A549 (cell line): Measurements from ENCODE around the gene RBPJ. TPM values are rescaled to one million over a fixed set of nuclear protein-coding genes. Genes with fewer than 3 reads are reported as not detected.

Experiments
- ATAC-seq, 2 experiments: fragments of 200-7000 bp in 1 of 2; fragments of >200 bp in 1 of 2; cut with Nextera tagmentation in 1 of 2; cut with Tn5 transposase in 1 of 2; 3 replicates each; pipeline versions ENCODE4 v1.8.0 to v1.9.1; 2018 to 2020; ENCODE audit warnings: mild to moderate bottlenecking in 1 of 2, moderate library complexity in 1 of 2
- CTCF ChIA-PET: fragments of 300-600 bp; sonication (Branson Sonifier 250); formaldehyde crosslinking; extraction: SDS; loops from one replicate; lab custom pipeline; 2021; ENCODE audit warnings: antibody characterized with exemption, inconsistent platforms; lab: Yijun Ruan, JAX
- POLR2A ChIA-PET: fragments of 350-600 bp; formaldehyde crosslinking; extraction: SDS; loops from one replicate; lab custom pipeline; 2021; ENCODE audit warnings: antibody characterized with exemption, inconsistent platforms; lab: Yijun Ruan, JAX
- DNase-seq, 2 experiments: peaks; one replicate each; pipeline versions ENCODE4 v3.0.0 to v3.0.0-alpha.2; 2011 to 2016; ENCODE audit warnings: low read depth in 1 of 2, low spot score in 1 of 2
- FAIRE-seq: peaks from 2 replicates; lab custom pipeline; 2011; peaks lifted over from hg19 to GRCh38; lab: Jason Lieb, UNC
- H3K27ac ChIP-seq, 2 experiments: fragments of >200 bp; sonication (Bioruptor Twin); formaldehyde crosslinking; 3 replicates each; pipeline ENCODE4 v1.5.1; 2016 to 2017
- H3K4me1 ChIP-seq: fragments of >200 bp; sonication (Bioruptor Twin); formaldehyde crosslinking; 3 replicates; pipeline ENCODE4 v1.6.1; 2016
- H3K4me2 ChIP-seq: fragments of >200 bp; sonication (Bioruptor Twin); formaldehyde crosslinking; 3 replicates; pipeline ENCODE4 v1.6.1; 2016
- H3K4me3 ChIP-seq: fragments of >200 bp; sonication (Bioruptor Twin); formaldehyde crosslinking; 3 replicates; pipeline ENCODE4 v1.5.1; 2016
- H3K9me3 ChIP-seq: fragments of >200 bp; sonication (Bioruptor Twin); formaldehyde crosslinking; 3 replicates; pipeline ENCODE4 v1.6.1; 2016
- BHLHE40 ChIP-seq: IDR thresholded peaks from 2 replicates; pipeline ENCODE4 v1.6.1; 2012; ENCODE audit warnings: low read depth, low read length, inconsistent platforms
- CHD4 ChIP-seq: fragments of 200-600 bp; sonication (generic); IDR thresholded peaks from 2 replicates; pipeline ENCODE4 v1.6.1; 2016; ENCODE audit warnings: antibody characterized with exemption, mild to moderate bottlenecking, borderline replicate concordance
- E2F6 ChIP-seq: IDR thresholded peaks from 2 replicates; pipeline ENCODE4 v1.6.1; 2012; ENCODE audit warnings: low read depth, borderline replicate concordance
- EHMT2 ChIP-seq: fragments of 200-600 bp; sonication (generic); IDR thresholded peaks from 2 replicates; pipeline ENCODE4 v1.6.1; 2016; ENCODE audit warnings: antibody characterized with exemption, low read depth, mild to moderate bottlenecking, moderate library complexity
- EP300 ChIP-seq, 2 experiments: fragments of >200 bp; sonication (Bioruptor Twin); formaldehyde crosslinking; IDR thresholded peaks; 2 replicates in 1 of 2; 3 replicates in 1 of 2; pipeline ENCODE4 v1.6.1; 2016 to 2017
- FOSL2 ChIP-seq, 2 experiments: fragments of 450-650 bp in 1 of 2; fragments of >200 bp in 1 of 2; sonication (Bioruptor Twin) in 1 of 2; formaldehyde crosslinking; IDR thresholded peaks; 2 replicates each; pipeline versions ENCODE4 v1.5.0 to v1.6.1; 2016 to 2020; ENCODE audit warnings: mild to moderate bottlenecking in 1 of 2, moderate library complexity in 1 of 2
- GATA3 ChIP-seq: IDR thresholded peaks from 2 replicates; pipeline ENCODE4 v1.6.1; 2012; ENCODE audit warnings: borderline replicate concordance
- HEYL ChIP-seq: fragments of 250-450 bp; sonication (Bioruptor Pico); IDR thresholded peaks from 2 replicates; pipeline ENCODE4 v1.8.0; 2021; ENCODE audit warnings: mild to moderate bottlenecking, moderate library complexity
- HOXA7 ChIP-seq: fragments of 250-450 bp; sonication (Bioruptor Pico); IDR thresholded peaks from 2 replicates; pipeline ENCODE4 v1.5.0; 2020; ENCODE audit warnings: mild to moderate bottlenecking, moderate library complexity
- KDM5A ChIP-seq: fragments of 200-600 bp; sonication (generic); IDR thresholded peaks from 2 replicates; pipeline ENCODE4 v1.6.1; 2016; ENCODE audit warnings: antibody characterized with exemption, mild to moderate bottlenecking
- MAX ChIP-seq: IDR thresholded peaks from 2 replicates; pipeline ENCODE4 v1.6.1; 2012
- NFE2L2 ChIP-seq: fragments of 150-350 bp; conservative IDR thresholded peaks from 2 replicates; pipeline ENCODE4 v1.6.1; 2014; ENCODE audit warnings: low read length
- NR3C1 ChIP-seq: fragments of >200 bp; sonication (Bioruptor Twin); formaldehyde crosslinking; IDR thresholded peaks from 3 replicates; pipeline ENCODE4 v1.6.1; 2017
- PBX3 ChIP-seq: IDR thresholded peaks from 2 replicates; pipeline ENCODE4 v1.6.1; 2012
- RCOR1 ChIP-seq: fragments of 150-350 bp; IDR thresholded peaks from 2 replicates; pipeline ENCODE4 v1.6.1; 2014; ENCODE audit warnings: antibody characterized with exemption, low read length, low read depth
- REST ChIP-seq: fragments of 200-600 bp; sonication (generic); IDR thresholded peaks from 2 replicates; pipeline ENCODE4 v1.6.1; 2016; ENCODE audit warnings: antibody characterized with exemption, mild to moderate bottlenecking, moderate library complexity
- RFX5 ChIP-seq: fragments of 450-650 bp; IDR thresholded peaks from 2 replicates; pipeline ENCODE4 v1.7.1; 2014; ENCODE audit warnings: antibody characterized with exemption, mild to moderate bottlenecking, moderate library complexity
- RNF2 ChIP-seq: fragments of 200-600 bp; sonication (generic); IDR thresholded peaks from 2 replicates; pipeline ENCODE4 v1.6.1; 2016; ENCODE audit warnings: low read depth, mild to moderate bottlenecking, antibody characterized with exemption, moderate library complexity, borderline replicate concordance
- SREBF2 ChIP-seq: fragments of 450-650 bp; IDR thresholded peaks from 2 replicates; pipeline ENCODE4 v1.6.1; 2014; ENCODE audit warnings: mild to moderate bottlenecking, moderate library complexity
- WGBS: methylation state at CpG from one replicate; pipeline ENCODE4 v1.1.6; 2017; ENCODE audit errors: missing lambda C conversion rate; 5-methylcytosine and 5-hydroxymethylcytosine counted together
- polyA plus RNA-seq, 4 experiments: library from polyadenylated mRNA; depleted of rRNA in 3 of 4; stranded (reverse); fragments of >200 nt; fragmentation: RNase III in 1 of 4; extraction: RNeasy Plus Mini Kit Qiagen cat#74134 plus additional on column Dnase treatment in 1 of 4; gene quantifications; 2 replicates in 3 of 4; 3 replicates in 1 of 4; pipeline ENCODE4 v1.2.3, GENCODE V29; 2011 to 2017

The RBPJ gene
- polyA plus RNA-seq, 2 of the 4 experiments (the other 2 are of a cell fraction), result 16.5 to 37.1 TPM

- H3K27ac ChIP-seq, result no peak overlapping the region
- TF ChIP-seq GATA3, result no peak
- no peak for TF ChIP-seq PBX3
- TF ChIP-seq BHLHE40, result no peak
- no peak for TF ChIP-seq HOXA7 (CRISPR knock-in tag)
- TF ChIP-seq RCOR1, result no peak
- no peak for TF ChIP-seq HEYL
- TF ChIP-seq RFX5, result no peak
- TF ChIP-seq REST, result no peak
- no peak for TF ChIP-seq RNF2
- no peak for TF ChIP-seq FOSL2 (IDR thresholded peaks at IDR 0.05)
- TF ChIP-seq FOSL2 (CRISPR knock-in tag; IDR thresholded peaks at IDR 0.05), result no peak
- TF ChIP-seq EHMT2, result no peak
- no peak for ATAC-seq
- no peak for DNase-seq
- no peaks in the 10 kb centered on the region for H3K4me1 ChIP-seq
- no peak overlapping the region for H3K4me3 ChIP-seq
- no peak overlapping the region for H3K4me2 ChIP-seq
- H3K9me3 ChIP-seq, result no peaks in the 10 kb centered on the region
- no peak for FAIRE-seq
- POLR2A ChIA-PET, result no interaction called here
- WGBS, result 66% methylated on average over 7 of the region's 7 CpGs
- CTCF ChIA-PET, result interaction anchor here (0.9 to 6.6 kb wide), 5 partner anchors 12 to 390 kb away, joined by 3 to 34 read pairs (median 6); no protein-coding TSS in a partner anchor
These were observed 10.7 kb downstream of the RBPJ start for GRCh38 chr4:26331380-26331950.

- no peaks in the 10 kb centered on the region for H3K4me1 ChIP-seq
- no peak overlapping the region for H3K4me2 ChIP-seq
- 89% methylated on average over 3 of the region's 3 CpGs for WGBS
- DNase-seq (no peak), ATAC-seq (no peak), FAIRE-seq (no peak)
- CTCF ChIA-PET, result interaction anchor here (0.6 to 0.7 kb wide), 2 partner anchors 347 to 428 kb away, joined by 3 read pairs; no protein-coding TSS in a partner anchor
- POLR2A ChIA-PET, result no interaction called here
- H3K9me3 ChIP-seq, result no peaks in the 10 kb centered on the region
- H3K4me3 ChIP-seq, result no peak overlapping the region
- TF ChIP-seq E2F6 (no peak), KDM5A (no peak), NFE2L2 (no peak), EP300 (IDR thresholded peaks at IDR 0.05) (no peak), RCOR1 (no peak)
- no peak overlapping the region for H3K27ac ChIP-seq
These were observed 13.6 kb downstream of the RBPJ start for GRCh38 chr4:26334366-26334765.

GRCh38 chr4:26337612-26338011 is 16.8 kb downstream of the RBPJ start:
- TF ChIP-seq NR3C1 (no peak), CHD4 (no peak), MAX (no peak), SREBF2 (no peak)
- Histone ChIP-seq H3K4me1 (peaks cover 5% of the 10 kb centered on the region; the same call in 1 of the 3 replicates), H3K9me3 (no peaks in the 10 kb centered on the region), H3K27ac (no peak overlapping the region), H3K4me3 (no peak overlapping the region), H3K4me2 (no peak overlapping the region)
- DNase-seq (no peak), FAIRE-seq (no peak), ATAC-seq (no peak)
- POLR2A ChIA-PET, result no interaction called here
- WGBS, result 86% methylated on average over 2 of the region's 2 CpGs
- CTCF ChIA-PET, result interaction anchor here (0.7 kb wide), 1 partner anchor 50 kb away, joined by 6 read pairs; no protein-coding TSS in a partner anchor
